Esophagus mucosa (tissue), 1 donor: ENCODE results near the gene JUN. TPM values are rescaled to one million over a fixed set of nuclear protein-coding genes. Genes with fewer than 3 reads are reported as not detected.
"Not testable (repeated sequence)": the region's sequence is repeated elsewhere in the genome, so short reads cannot be mapped to it uniquely, and the experiment has no call there.

Experiments
- ATAC-seq: fragments of 200-7000 bp; cut with Tn5 transposase; one replicate; pipeline ENCODE4 v1.9.1; 2020
- total RNA-seq: library from RNA; stranded (reverse); gene quantifications from one replicate; pipeline ENCODE4 v1.2.4, GENCODE V29; 2023
- donor health status: DM: yes; HTN: yes; CAD: no.

JUN gene
- total RNA-seq, 1 donor from 2014 or later = 41.7 TPM

DNA sequence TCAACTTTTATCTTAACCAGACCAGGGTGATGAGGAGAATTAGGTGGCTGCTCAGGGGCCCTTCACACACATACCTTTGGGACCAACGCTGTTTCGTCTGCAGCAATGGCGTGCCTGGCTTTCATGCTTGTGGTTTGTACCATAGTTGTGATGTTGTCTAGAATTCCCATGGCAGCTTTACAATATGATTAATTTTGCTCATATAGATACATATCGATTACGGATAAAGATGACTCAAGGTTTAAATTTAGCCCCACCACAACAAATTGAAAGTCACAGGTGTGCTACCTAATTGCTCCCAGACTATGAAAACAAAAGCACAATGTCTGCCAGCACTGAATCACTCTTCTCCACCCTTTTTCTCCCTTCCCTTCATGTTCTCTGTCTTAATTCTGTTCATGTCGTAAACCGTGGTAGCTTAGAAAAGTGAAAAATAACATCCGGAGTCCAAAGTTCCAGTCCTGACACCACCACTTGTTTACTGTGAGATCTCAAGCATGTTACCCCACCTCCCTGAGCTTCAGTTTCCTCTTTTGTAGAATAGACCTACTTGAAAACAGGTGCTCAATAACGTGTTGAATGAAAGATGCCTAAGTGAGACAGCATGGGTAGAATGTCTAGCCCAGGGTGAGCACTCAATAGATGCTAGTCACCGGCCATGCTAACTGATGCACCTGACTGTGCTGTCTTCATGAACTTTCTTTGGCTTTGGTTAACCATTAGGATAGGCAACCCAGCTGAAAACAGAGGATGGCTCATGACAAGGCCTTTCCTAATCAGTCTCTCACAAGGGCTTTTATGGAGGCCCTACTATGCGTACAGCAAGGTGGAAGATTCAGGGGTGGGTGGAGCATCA is 22.1 kb upstream of the JUN start:
- no peak for ATAC-seq

- peak; percentile 65 for ATAC-seq
Observed at GRCh38 chr1:58804853-58805565, 21.2 kb upstream of the JUN start.

- ATAC-seq = no peak
Observed at GRCh38 chr1:58803858-58804257, 20.0 kb upstream of the JUN start.

DNA sequence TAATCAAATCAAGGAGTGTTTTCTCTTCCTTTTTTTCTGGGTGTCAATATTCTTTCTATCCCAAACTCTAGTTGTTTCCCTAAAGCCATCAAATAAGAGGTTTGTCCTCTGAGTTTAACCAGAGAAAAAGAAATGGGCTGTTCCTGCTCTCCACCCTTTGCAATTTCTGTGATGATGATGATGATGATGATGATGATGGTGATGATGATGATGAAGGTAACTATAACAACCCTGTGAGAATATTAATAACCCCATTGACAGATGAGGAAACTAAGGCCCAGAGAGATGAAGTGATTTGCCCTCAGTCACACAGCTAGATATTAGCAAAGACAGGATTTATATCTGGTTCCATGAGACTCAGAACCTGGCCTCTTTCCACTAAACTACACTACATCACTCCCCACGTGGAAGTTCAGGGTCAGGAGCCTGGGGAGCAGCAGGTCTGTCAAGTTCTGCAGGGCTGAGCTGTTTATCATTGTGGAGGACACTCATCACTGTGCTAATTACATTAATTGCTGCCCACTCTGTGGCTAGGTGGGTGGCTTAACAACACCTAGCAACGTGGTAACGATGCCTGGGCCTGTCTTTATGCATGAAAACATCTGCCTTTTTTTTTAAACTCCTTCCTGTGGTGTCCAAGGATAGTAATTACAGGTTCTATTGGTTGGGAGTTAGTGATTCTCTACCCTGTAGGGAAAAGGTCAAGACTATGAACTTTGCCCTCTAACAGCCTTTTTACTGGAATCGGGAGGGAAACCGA is 19.0 kb upstream of the JUN start:
- peak; percentile 96 for ATAC-seq

GRCh38 chr1:58801286-58801685 is 17.4 kb upstream of the JUN start:
- not testable (repeated sequence) for ATAC-seq

- ATAC-seq = no peak
Observed at GRCh38 chr1:58799650-58800049, 15.8 kb upstream of the JUN start.

GRCh38 chr1:58798910-58799442 is 15.1 kb upstream of the JUN start:
- ATAC-seq = no peak

- peak; percentile 48 for ATAC-seq
Observed at GRCh38 chr1:58796416-58796815, 12.6 kb upstream of the JUN start.

GRCh38 chr1:58794585-58794984 is 10.7 kb upstream of the JUN start:
- ATAC-seq = no peak

- no peak for ATAC-seq
Observed at GRCh38 chr1:58792846-58793245, 9.0 kb upstream of the JUN start.

- peak; percentile 21 for ATAC-seq
Observed at GRCh38 chr1:58791106-58791505, 7.3 kb upstream of the JUN start.

GRCh38 chr1:58789996-58790660 is 6.3 kb upstream of the JUN start:
- peak; percentile 35 for ATAC-seq

GRCh38 chr1:58789322-58789856 is 5.5 kb upstream of the JUN start:
- ATAC-seq = no peak

DNA sequence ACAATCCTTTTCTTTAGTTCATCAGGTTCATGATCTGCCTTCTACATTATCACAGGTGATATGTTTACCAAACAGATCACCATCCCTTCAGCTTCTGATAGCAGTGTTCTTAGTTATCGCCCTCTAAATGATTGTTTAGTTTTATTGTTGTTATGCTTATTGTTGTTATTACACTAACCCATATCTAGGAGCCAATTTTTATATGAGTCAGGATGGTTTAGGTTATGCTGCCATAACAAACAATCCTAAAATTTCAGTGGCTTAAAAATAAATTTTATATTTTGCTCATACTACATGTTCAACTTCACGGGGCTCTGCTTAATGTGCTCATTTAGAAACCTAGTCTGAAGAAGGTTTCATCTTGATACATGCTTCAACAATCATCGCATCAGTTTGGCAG is 4.4 kb upstream of the JUN start:
- ATAC-seq = no peak

GRCh38 chr1:58786927-58787245 is 3.0 kb upstream of the JUN start:
- no peak for ATAC-seq

GRCh38 chr1:58786184-58786926 is 2.5 kb upstream of the JUN start:
- ATAC-seq = no peak

- ATAC-seq = no peak
Observed at GRCh38 chr1:58785442-58786058, 1.7 kb upstream of the JUN start.

- peak; percentile 32 for ATAC-seq
Observed at GRCh38 chr1:58784758-58785441, 1.1 kb upstream of the JUN start.

- no peak for ATAC-seq
Observed at GRCh38 chr1:58783090-58783992, 506 bp downstream of the JUN start.
